ENCODE data around the gene CPNE1. TPM values are rescaled to one million over a fixed set of nuclear protein-coding genes. Genes with fewer than 3 reads are reported as not detected.
"Not testable (repeated sequence)": the region's sequence is repeated elsewhere in the genome, so short reads cannot be mapped to it uniquely, and the experiment has no call there.

The CPNE1 gene
- total RNA-seq, 2 donors from 2014 or later: 215 to 250 TPM

DNA sequence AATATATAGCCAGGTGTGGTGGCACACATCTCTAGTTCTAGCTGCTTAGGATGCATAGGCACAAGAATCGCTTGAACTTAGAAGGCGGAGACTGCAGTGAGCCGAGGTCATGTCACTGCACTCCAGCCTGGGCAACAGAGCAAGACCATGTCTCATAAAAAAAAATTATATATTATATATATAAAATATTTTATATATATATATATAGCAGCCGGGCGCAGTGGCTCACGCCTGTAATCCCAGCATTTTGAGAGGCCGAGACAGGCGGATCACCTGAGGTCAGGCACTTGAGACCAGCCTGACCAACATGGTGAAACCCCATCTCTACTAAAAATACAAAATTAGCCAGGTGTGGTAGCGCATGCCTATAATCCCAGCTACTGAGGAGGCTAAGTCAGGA, 20.7 kb upstream of the CPNE1 start:
- not testable (repeated sequence) for H3K27ac Mint-ChIP-seq; H3K27me3 Mint-ChIP-seq; H3K9me3 ChIP-seq (ENCODE audit: control insufficient read depth, low read length, poor library complexity, severe bottlenecking); H3K4me3 Mint-ChIP-seq; DNase-seq; ATAC-seq; H3K36me3 Mint-ChIP-seq (ENCODE audit: low read depth); H3K4me1 Mint-ChIP-seq

DNA sequence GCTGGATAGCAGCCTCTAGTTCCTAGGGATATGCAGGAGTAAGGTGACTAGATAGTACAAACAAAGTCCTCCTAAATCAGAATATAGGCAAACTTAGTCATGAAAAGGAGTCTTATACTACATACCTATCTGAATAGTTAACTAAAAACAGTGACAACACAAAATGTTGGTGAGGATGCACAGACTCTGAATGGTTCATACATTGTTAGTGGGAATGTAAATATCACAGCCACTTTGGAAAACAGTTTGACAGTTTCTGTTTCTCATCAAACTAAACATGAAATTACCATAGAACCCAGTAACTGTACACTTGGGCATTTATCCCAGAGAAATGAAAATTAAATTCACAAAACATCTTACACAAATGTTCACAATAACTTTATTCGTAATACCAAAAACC, 17.3 kb upstream of the CPNE1 start:
- no peaks in the 10 kb centered on the region for H3K9me3 ChIP-seq (ENCODE audit: control insufficient read depth, low read length, poor library complexity, severe bottlenecking)
- Mint-ChIP-seq H3K4me3 (no peak overlapping the region), H3K27me3 (no peaks in the 10 kb centered on the region), H3K36me3 (ENCODE audit: low read depth) (no peaks in the 10 kb centered on the region), H3K4me1 (no peaks in the 10 kb centered on the region), H3K27ac (no peak overlapping the region)
- ATAC-seq (no peak), DNase-seq (no peak)

DNA sequence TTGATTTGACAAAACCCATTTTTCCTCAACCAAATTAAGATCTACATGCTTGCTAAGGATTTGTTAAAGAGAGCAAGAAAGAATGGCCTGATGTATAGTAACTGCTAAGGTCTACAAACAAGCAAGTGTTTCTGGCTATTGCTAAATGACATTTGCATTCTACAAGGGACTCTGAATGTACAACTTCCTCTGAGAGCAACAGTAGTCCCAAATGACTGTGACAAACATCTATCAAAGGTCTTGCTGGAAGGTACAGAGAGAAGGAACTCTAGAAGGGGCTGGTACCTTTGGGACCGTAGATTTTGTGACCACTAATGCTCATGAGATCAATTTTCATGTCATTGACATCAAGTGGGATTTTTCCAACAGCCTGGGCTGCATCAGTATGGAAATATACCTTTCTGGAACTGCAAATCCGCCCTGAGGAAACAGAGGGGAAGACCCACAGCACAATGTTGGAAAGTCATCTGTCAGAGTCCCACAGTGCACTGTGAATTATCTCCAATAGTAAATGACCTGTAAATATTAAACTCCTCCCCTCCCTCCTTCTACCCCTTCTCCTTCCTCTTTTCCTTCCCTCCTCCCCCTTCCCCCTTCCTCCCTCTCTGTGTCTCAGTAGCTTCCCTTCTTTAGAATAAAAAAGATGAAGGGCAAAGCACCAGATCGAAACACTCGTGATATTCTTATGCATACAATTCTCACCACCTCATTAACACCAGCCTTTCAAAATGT, 15.9 kb upstream of the CPNE1 start:
- Mint-ChIP-seq H3K4me3 (no peak overlapping the region), H3K4me1 (no peaks in the 10 kb centered on the region), H3K36me3 (ENCODE audit: low read depth) (peaks cover 2% of the 10 kb centered on the region), H3K27ac (no peak overlapping the region), H3K27me3 (no peaks in the 10 kb centered on the region)
- no peaks in the 10 kb centered on the region for H3K9me3 ChIP-seq (ENCODE audit: control insufficient read depth, low read length, poor library complexity, severe bottlenecking)
- DNase-seq (no peak), ATAC-seq (no peak)

DNA sequence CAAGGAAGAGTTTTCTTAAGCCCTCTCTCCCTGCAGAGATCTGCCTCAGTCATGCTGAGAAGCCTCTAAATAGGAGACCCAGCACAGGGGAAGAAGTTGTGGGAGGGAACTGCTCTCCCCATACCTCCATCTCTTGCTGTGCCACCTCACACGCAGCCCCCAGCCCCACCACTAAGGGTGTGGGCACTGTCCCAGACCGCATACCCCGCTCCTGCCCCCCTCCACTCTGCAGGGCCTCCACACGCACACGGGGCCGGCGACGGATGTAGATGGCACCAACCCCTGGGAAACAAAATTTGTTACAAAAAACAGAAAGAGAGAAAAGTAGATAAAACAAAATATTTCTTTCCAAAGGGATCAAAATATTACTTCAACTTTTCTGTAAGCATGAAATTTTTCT, 10.2 kb upstream of the CPNE1 start:
- no peaks in the 10 kb centered on the region for H3K9me3 ChIP-seq (ENCODE audit: control insufficient read depth, low read length, poor library complexity, severe bottlenecking)
- H3K4me3 Mint-ChIP-seq: no peak overlapping the region
- no peaks in the 10 kb centered on the region for H3K4me1 Mint-ChIP-seq
- H3K27me3 Mint-ChIP-seq: no peaks in the 10 kb centered on the region
- peaks cover 7% of the 10 kb centered on the region for H3K36me3 Mint-ChIP-seq (ENCODE audit: low read depth)
- no peak for ATAC-seq
- H3K27ac Mint-ChIP-seq: peak overlapping the region; percentile 29
- DNase-seq: no peak

DNA sequence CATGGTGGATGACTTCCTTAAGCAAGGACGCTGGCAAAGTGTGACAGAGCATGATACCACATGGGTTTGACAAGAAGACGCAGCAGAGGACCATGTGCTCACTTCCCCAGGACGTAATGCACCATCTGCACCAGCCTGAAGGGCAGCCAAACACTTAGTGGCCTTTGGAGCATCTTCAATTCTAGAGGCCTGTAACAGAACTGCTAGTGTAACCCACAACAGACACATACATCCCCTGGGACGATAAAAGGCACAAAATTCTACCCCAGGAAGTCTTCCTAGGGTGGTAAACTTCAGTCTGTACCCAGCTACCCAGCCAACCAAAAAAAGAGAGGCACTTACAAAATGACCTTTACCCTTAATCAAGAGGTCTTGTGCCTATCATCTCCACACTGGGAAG, 9.2 kb upstream of the CPNE1 start:
- H3K27ac Mint-ChIP-seq: no peak overlapping the region
- no peaks in the 10 kb centered on the region for H3K27me3 Mint-ChIP-seq
- no peak for ATAC-seq
- H3K4me3 Mint-ChIP-seq: no peak overlapping the region
- H3K4me1 Mint-ChIP-seq: no peaks in the 10 kb centered on the region
- H3K9me3 ChIP-seq (ENCODE audit: control insufficient read depth, low read length, poor library complexity, severe bottlenecking): no peaks in the 10 kb centered on the region
- peaks cover 7% of the 10 kb centered on the region for H3K36me3 Mint-ChIP-seq (ENCODE audit: low read depth)
- DNase-seq: no peak

DNA sequence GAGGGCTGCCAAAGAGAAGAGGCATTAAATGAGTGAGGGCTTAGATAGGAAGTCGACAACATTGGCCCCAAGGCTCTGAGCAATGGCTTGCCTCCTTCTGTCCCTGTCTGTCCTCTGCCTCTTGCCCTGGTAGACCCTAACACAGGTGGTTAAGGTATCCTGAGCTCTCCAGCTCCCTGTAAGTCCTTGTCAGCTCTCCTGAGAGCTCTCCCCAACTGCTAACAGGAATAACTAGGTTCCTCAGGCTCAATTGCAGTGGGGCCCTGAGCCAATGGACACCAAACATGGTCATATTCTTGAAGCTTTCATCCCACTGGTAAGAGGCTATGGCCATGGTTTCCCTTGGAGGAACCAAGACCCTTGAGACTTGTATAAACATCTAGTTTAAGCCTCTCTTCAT, 5.0 kb upstream of the CPNE1 start:
- no peaks in the 10 kb centered on the region for H3K27me3 Mint-ChIP-seq
- H3K9me3 ChIP-seq (ENCODE audit: control insufficient read depth, low read length, poor library complexity, severe bottlenecking): no peaks in the 10 kb centered on the region
- H3K36me3 Mint-ChIP-seq (ENCODE audit: low read depth): peaks cover 5% of the 10 kb centered on the region
- H3K4me1 Mint-ChIP-seq: peaks cover 3% of the 10 kb centered on the region
- no peak overlapping the region for H3K4me3 Mint-ChIP-seq
- H3K27ac Mint-ChIP-seq: peak overlapping the region; percentile 29
- ATAC-seq (no peak), DNase-seq (no peak)

DNA sequence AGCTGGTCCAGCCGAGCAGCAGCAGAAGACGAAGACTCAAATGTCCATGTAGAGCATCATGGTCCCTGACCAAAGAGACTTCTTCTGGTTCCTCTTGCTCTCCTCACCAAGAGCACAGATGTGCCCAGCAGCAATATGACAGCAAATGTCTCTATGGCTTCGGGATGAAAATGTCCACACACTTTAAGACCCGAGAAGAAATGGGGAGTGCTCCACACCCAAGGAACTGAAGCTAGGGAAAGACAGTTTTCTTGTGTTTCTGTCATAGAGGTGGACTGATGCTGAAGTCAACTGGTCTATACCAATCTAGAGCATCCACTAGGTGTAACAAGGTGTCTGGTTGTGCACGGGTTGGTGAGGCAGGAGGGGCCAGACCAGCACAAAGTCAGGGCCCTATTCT, 4.5 kb upstream of the CPNE1 start:
- ATAC-seq (no peak), DNase-seq (no peak)
- peak overlapping the region; percentile 29 for H3K27ac Mint-ChIP-seq
- H3K27me3 Mint-ChIP-seq: no peaks in the 10 kb centered on the region
- H3K9me3 ChIP-seq (ENCODE audit: control insufficient read depth, low read length, poor library complexity, severe bottlenecking): no peaks in the 10 kb centered on the region
- peaks cover 5% of the 10 kb centered on the region for H3K36me3 Mint-ChIP-seq (ENCODE audit: low read depth)
- H3K4me1 Mint-ChIP-seq: peaks cover 4% of the 10 kb centered on the region
- no peak overlapping the region for H3K4me3 Mint-ChIP-seq

DNA sequence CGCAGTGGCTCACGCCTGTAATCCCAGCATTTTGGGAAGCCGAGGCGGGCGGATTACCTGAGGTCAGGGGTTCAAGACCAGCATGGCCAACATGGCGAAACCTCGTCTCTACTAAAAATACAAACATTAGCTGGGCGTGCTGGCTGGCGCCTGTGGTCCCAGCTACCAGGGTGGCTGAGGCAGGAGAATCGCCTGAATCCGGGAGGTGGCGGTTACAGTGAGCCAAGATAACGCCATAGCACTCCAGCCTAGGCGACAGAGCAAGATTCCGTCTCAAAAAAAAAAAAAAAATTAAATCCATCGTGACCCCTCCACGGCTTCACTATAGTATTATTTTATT, 1.2 kb upstream of the CPNE1 start:
- H3K4me1 Mint-ChIP-seq: peaks cover 33% of the 10 kb centered on the region
- ATAC-seq (no peak), DNase-seq (no peak)
- no peak overlapping the region for H3K4me3 Mint-ChIP-seq
- H3K36me3 Mint-ChIP-seq (ENCODE audit: low read depth): peaks cover 3% of the 10 kb centered on the region
- H3K27me3 Mint-ChIP-seq: no peaks in the 10 kb centered on the region
- H3K9me3 ChIP-seq (ENCODE audit: control insufficient read depth, low read length, poor library complexity, severe bottlenecking): no peaks in the 10 kb centered on the region
- peak overlapping the region; percentile 99 for H3K27ac Mint-ChIP-seq

DNA sequence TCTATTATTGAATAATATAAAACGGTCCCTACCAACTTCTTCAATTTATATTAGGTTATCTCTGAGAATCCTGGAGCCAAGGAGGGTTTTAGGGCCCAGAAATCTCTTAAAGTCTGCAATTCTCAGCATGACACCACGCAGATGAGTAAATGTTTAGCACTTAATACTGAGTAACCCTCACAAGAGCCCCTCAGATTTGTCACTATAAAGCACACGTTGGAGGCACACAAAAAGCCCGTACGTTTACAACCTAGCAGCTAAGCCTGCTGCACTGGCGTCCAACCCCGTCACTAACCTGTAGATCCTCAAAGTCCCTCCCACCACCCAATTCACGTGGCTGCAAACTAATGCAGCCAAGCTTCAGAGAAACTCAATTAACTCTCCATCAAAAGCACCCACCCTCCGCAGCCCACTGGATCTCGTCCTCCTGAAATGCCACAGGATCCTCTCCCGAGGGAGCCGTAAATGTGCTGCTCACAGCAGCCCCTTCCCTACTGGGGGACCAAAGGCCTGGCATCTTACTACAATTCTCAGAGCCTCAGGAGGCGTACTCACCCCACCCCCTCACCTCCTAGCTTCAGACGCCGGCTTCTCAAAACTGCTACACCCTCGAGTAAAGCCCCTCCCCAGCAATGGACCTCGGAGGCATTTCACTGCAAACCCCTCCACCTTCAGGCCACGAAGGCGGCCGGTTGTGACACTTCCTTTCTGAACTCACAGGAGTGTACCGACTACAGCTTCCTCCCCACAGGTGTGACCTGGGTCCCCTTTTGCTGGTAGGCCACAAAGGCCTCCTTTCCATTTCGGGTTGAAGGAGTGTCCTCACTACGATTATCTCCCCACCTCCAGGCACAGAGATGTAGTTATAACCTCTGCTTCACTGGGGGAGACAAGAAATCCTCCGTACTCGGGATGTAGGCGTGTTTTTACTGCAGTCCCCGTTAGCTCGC, 909 bp downstream of the CPNE1 start:
- Mint-ChIP-seq H3K27me3 (no peaks in the 10 kb centered on the region), H3K36me3 (ENCODE audit: low read depth) (no peaks in the 10 kb centered on the region), H3K27ac (peak overlapping the region; percentile 99), H3K4me3 (peak overlapping the region; percentile 91), H3K4me1 (peaks cover 48% of the 10 kb centered on the region)
- ATAC-seq (peak; percentile 63), DNase-seq (peak; percentile 36 to 49 (median 40))
- no peaks in the 10 kb centered on the region for H3K9me3 ChIP-seq (ENCODE audit: control insufficient read depth, low read length, poor library complexity, severe bottlenecking)

DNA sequence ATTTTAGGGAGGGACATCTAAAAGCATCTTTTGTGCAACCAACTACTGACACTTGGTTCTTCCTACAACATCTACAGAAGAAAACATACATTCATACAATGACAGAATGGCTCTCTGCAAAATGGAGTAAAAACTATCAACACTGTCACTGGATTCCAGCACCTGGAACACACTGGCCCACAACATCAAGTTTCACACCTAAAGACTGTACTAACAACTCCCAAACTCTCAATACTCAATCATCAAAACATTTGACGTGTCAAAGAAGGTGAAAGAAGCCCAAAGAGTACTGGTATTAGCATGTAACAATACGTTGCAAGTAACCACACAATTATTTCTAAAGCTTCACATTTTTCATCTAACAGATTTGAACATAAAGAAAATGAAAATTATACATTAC, 2.1 kb downstream of the CPNE1 start:
- Mint-ChIP-seq H3K36me3 (ENCODE audit: low read depth) (no peaks in the 10 kb centered on the region), H3K4me1 (peaks cover 48% of the 10 kb centered on the region), H3K4me3 (peak overlapping the region; percentile 91), H3K27me3 (no peaks in the 10 kb centered on the region), H3K27ac (peak overlapping the region; percentile 99)
- ATAC-seq: no peak
- H3K9me3 ChIP-seq (ENCODE audit: control insufficient read depth, low read length, poor library complexity, severe bottlenecking): no peaks in the 10 kb centered on the region
- no peak for DNase-seq

DNA sequence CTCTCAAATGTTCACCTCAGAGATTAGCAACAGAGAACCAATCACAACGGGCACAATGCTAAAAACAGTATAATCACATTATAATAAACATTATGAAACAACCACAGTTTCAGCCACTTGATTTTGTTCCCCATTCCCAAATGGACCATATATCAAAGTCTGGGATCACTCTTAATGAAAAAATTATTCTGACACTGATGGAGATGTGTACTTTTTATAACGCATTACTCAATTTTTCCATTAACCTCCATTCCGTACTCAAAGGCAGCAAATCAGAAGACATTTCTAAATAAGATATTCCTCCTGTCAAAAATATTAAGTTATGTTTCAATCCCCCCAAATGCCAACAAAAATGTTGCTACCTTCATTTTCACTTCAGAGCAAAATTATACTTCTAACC, 2.8 kb downstream of the CPNE1 start:
- DNase-seq (no peak), ATAC-seq (no peak)
- H3K27ac Mint-ChIP-seq: peak overlapping the region; percentile 99
- no peaks in the 10 kb centered on the region for H3K9me3 ChIP-seq (ENCODE audit: control insufficient read depth, low read length, poor library complexity, severe bottlenecking)
- H3K4me1 Mint-ChIP-seq: peaks cover 54% of the 10 kb centered on the region
- peak overlapping the region; percentile 91 for H3K4me3 Mint-ChIP-seq
- no peaks in the 10 kb centered on the region for H3K27me3 Mint-ChIP-seq
- peaks cover 2% of the 10 kb centered on the region for H3K36me3 Mint-ChIP-seq (ENCODE audit: low read depth)

DNA sequence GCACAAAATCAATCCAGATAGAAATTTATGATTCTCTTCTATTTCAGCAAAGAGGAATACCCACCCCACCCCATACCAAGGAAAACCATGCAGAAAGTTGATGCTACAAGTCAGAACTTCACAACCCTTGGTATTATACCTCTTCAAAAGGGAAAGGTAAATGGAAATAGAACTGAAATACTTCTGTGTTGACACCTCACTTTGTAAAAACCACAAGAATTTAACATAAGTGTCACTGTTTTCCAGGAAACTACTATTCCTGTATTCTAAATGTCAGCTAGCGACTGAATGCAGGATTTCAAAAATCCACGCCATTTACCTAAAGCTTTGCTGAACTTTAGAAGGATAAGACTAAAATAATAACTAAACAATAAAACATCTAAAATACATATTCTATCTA, 3.6 kb downstream of the CPNE1 start:
- Mint-ChIP-seq H3K4me3 (peak overlapping the region; percentile 91), H3K4me1 (peaks cover 57% of the 10 kb centered on the region), H3K36me3 (ENCODE audit: low read depth) (peaks cover 2% of the 10 kb centered on the region), H3K27ac (peak overlapping the region; percentile 99), H3K27me3 (no peaks in the 10 kb centered on the region)
- H3K9me3 ChIP-seq (ENCODE audit: control insufficient read depth, low read length, poor library complexity, severe bottlenecking): no peaks in the 10 kb centered on the region
- ATAC-seq (no peak), DNase-seq (no peak)

DNA sequence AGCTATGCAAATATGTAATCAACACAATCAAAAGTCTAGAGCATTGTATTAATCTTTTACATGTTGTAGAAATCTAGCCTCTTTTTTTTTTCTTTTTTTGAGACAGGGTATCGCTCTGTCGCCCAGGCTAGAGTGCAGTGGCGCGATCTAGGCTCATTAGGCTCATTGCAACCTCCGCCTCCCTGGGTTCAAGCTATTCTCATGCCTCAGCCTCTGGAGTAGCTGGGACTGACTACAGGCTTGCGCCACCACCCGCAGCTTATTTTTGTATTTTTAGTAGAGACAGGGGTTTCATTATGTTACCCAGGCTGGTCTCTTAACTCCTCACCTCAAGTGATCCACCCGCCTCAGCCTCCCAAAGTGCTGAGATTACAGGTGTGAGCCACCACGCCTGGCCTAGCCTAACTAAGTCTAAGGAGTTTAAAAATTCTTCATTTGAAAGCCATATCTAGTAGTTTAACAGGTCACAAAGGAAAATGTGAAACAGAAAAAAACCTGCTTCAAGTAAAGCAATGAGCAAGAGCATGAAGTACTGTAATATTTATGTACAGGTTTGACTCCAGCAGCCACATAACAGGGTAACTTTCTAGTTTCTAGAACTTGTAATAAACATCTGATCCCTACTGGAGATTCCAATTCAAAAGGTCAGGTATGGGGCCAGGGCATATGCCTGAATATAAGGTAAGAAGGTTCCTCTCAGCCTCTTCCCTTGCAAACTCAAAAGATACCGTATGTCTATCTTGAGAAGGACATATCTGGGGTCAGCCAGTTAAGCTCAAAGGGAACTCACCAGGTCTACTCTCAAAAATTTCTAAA, 4.4 kb downstream of the CPNE1 start:
- Mint-ChIP-seq H3K4me1 (peaks cover 57% of the 10 kb centered on the region), H3K4me3 (peak overlapping the region; percentile 91), H3K36me3 (ENCODE audit: low read depth) (peaks cover 2% of the 10 kb centered on the region), H3K27ac (peak overlapping the region; percentile 99), H3K27me3 (no peaks in the 10 kb centered on the region)
- ATAC-seq (no peak), DNase-seq (no peak)
- no peaks in the 10 kb centered on the region for H3K9me3 ChIP-seq (ENCODE audit: control insufficient read depth, low read length, poor library complexity, severe bottlenecking)
